Esophagus muscularis mucosa (tissue), 4 donors: ENCODE measurements around the gene EGFL7.

Source experiments
- CTCF ChIP-seq, 3 experiments: fragments of 200-600 bp in 2 of 3; fragments of 450-650 bp in 1 of 3; sonication (generic) in 2 of 3; IDR thresholded peaks; one replicate each; pipeline ENCODE4 v1.5.1; 2017 to 2019; ENCODE audit warnings: antibody characterized with exemption in 3 of 3, mild to moderate bottlenecking in 2 of 3, moderate library complexity in 1 of 3
- EP300 ChIP-seq: sonication (generic); formaldehyde crosslinking; IDR thresholded peaks from one replicate; pipeline ENCODE4 v1.6.1; 2017; ENCODE audit warnings: antibody characterized with exemption
- POLR2A ChIP-seq: fragments of 450-650 bp; IDR thresholded peaks from one replicate; pipeline ENCODE4 v1.6.1; 2017; ENCODE audit warnings: antibody characterized with exemption, moderate library complexity, mild to moderate bottlenecking, low read depth

GRCh38 chr9:136689108-136689460, 26.4 kb downstream of the EGFL7 start:
- TF ChIP-seq CTCF (IDR thresholded peaks at IDR 0.05): no peak
- TF ChIP-seq EP300: no peak
- TF ChIP-seq POLR2A: no peak
